Epithelial cell of esophagus (primary cell): ENCODE measurements around the gene CLIC5.

Source experiments
- DNase-seq: peaks from one replicate; pipeline ENCODE4 v3.0.0; 2010; ENCODE audit warnings: low read depth
- H3K4me3 ChIP-seq: 2 replicates; pipeline ENCODE4 v1.5.1; 2011; ENCODE audit warnings: mild to moderate bottlenecking, low read length, control low read depth
- TF ChIP-seq, protein P1 (sequence below): IDR thresholded peaks from 2 replicates; pipeline ENCODE4 v1.5.1; 2011; ENCODE audit warnings: low read depth, mild to moderate bottlenecking, low read length, control low read depth, inconsistent platforms; ENCODE audit not compliant: insufficient read depth; ENCODE audit errors: missing control alignments

The CLIC5 gene

DNA sequence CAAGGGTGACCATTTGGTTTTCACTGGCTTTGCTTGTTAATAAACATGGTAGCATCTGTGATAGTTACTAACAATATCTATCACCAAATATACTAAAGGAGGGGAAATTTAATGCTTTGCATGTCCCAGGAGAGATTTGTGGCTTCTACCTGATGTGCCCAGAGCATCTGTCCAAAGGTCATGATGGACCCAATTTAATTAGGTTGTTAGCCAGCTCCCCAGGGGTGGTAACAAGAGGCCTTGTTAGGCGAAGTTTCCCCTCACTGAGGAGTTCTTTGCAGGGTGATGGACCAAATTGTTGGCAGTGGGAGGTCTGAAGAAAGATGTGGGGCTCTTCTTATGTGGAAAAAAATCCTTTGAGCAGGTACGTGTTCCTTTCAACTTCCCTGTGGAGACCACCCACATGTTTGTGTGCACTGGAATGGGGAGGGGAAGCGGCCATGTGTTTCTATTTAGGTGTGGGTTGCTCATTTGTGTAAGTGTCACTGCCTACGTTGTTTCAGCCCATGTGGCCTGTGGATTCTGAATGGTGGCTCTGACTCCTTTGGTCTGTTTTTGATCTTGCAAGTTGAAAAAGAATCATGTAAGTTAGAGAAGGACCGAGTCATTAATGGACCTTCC lies 137.6 kb downstream of the CLIC5 start:
- TF ChIP-seq, protein P1, sequence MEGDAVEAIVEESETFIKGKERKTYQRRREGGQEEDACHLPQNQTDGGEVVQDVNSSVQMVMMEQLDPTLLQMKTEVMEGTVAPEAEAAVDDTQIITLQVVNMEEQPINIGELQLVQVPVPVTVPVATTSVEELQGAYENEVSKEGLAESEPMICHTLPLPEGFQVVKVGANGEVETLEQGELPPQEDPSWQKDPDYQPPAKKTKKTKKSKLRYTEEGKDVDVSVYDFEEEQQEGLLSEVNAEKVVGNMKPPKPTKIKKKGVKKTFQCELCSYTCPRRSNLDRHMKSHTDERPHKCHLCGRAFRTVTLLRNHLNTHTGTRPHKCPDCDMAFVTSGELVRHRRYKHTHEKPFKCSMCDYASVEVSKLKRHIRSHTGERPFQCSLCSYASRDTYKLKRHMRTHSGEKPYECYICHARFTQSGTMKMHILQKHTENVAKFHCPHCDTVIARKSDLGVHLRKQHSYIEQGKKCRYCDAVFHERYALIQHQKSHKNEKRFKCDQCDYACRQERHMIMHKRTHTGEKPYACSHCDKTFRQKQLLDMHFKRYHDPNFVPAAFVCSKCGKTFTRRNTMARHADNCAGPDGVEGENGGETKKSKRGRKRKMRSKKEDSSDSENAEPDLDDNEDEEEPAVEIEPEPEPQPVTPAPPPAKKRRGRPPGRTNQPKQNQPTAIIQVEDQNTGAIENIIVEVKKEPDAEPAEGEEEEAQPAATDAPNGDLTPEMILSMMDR, result no peak
- DNase-seq, result no peak
- H3K4me3 ChIP-seq, result no peak overlapping the region

DNA sequence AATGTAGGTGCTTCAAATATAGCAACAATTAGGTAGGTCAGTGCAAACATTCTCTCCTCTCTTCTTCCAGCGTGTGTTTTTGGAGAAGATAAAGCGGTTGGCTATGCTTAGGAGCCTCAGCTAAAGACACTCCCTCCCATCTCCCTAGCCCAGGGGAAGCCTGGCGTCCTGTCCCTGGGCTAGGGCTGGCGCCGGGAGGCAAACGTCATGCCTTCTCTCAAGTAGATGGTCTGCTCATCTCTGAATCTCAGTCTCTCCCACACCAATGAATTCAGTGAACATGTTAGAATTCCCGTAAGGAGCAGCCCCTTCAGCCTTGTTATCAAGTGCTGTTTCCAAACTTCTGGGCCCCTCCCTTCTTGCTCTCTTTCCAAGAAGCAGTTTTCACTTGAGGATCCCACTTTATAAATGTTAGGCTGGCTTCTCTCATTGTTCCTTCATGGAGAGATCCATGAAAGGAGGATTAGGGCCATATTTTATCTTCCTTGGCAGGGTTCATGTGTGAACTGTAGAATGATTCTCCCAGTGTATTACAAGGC lies 142.8 kb downstream of the CLIC5 start:
- TF ChIP-seq, protein P1, result no peak
- no peak for DNase-seq
- no peak overlapping the region for H3K4me3 ChIP-seq

DNA sequence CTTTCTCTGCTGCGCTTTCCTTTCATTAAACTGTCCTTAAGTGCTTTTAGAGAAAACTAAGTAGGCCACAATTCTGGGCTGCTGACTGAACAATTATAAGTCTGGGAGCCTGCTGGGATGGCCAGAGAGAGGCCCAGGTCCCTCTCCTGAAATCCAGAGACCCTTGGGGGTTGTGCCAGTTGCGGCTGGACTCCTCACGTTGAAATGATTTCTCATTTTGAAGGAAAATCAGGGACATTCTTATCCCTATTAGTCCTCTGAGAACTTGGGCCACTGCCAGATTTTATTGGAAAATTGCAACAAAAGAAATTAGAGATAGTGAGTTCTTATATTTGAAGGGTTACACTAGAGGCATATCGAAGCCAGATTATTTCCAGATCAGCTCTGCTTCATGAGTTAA lies 145.1 kb downstream of the CLIC5 start:
- DNase-seq, result no peak

DNA sequence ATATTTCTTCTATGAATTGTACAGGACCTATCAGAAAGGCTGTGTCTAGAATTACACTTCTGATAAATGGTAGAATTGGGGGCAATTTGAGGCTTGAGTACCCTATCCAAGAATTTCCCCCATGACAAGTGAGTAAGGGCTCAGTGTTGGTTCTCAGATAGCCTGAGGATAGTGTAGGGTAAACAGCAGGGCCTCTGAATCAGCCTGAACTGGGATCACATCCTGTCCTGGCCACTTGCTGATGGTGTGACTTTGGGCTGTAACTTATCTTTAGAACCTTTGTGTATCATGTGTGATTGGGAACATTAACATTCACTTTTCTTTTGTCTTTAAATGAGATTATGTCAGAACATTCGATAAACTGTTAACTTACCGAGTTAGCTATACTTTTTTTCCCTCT lies 151.0 kb downstream of the CLIC5 start:
- peak; percentile 41 for DNase-seq
- no peak overlapping the region for H3K4me3 ChIP-seq
- TF ChIP-seq, protein P1, result no peak

More for the DNA sequence above, 145.1 kb downstream of the CLIC5 start:
- H3K4me3 ChIP-seq, result no peak overlapping the region
- TF ChIP-seq, protein P1, result no peak

DNA sequence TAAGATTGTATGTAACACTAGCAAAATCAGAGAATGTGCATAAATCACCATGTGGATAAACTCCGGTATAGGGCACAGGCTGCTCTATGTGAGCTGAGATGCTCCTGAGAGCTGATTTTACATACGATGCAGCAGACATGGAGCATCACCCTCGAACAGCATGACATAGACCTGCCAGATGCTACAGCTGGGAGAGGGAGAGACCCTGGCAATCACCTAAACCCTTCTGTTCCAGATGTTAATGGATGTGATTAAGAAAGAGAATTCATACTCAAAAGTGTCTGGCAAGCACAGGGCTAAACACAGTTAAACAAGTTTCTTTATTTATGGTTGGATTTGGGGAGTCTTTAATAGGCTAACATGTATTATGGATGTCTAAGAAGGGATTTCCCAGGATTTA lies 157.0 kb downstream of the CLIC5 start:
- no peak overlapping the region for H3K4me3 ChIP-seq
- DNase-seq, result no peak
- TF ChIP-seq, protein P1, result no peak

DNA sequence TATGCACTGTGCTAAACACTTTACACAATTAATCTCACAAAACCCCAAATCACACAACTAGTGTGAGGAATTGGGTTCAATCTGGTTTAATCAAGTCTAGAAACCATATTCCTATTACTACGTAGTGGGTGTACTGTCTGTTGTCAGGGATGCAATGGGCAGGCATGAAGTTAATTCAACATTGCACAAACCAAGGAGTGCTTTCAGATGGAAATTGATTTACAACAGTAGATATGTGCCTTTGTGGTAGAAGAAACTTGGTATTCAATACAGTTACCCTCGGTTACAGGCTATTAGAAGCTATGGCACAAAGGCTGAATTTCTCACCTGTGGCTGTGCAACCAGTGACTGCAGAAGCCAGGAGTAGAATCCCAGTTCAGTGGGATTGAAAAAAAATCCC lies 157.8 kb downstream of the CLIC5 start:
- no peak for DNase-seq
- no peak overlapping the region for H3K4me3 ChIP-seq
- TF ChIP-seq, protein P1, result no peak
